ENCODE data around the gene ABCA2. TPM values are rescaled to one million over a fixed set of nuclear protein-coding genes. Genes with fewer than 3 reads are reported as not detected.
A peak's percentile ranks its signal among the peaks of the same experiment; 100 is the strongest.

The ABCA2 gene
- total RNA-seq, 1 donor from 2014 or later: 45.0 TPM

DNA sequence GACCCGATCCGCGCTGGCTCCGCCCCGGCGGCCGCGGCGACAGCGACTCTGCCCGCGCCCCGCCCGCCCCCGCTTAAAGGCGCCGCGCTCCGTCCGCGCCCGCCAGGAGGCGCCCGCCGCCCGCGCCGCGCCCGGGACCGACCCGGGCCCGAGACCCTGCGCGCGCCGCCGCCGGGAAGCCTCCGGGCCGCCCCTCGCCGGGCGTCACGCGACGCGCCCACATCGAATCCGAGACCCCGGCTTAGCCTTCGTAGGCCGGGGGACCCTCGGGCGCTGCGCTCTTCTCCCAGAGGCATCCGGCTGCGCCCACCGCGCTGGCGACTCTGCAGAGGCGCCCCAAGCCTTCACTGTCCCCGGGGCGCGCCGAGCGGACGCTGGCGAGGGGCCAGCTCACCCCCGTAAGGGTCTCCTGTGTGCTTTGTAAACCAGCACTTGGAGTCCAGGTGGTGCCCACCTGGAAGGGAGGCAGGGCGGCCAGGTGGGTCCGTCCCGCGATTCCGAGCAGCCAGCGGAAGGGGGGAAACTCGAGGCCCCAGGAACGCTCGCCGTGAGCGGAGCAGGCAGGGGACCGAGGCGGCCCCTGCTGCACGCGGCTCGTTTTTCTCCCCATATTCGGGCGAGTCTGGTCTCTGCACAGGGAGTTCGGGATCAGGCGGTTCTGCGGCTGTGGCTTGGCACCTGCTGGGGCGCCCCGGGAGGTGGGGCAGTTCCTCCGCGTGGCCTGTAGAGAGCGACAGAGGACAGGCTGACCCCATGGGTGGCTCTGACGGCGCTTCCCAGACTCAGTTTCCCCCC is 423 bp upstream of the ABCA2 start:
- intact Hi-C loops (cut with DNase I): no loop called here
- H3K4me3 ChIP-seq: peak overlapping the region; percentile 68
- TF ChIP-seq, protein P1, sequence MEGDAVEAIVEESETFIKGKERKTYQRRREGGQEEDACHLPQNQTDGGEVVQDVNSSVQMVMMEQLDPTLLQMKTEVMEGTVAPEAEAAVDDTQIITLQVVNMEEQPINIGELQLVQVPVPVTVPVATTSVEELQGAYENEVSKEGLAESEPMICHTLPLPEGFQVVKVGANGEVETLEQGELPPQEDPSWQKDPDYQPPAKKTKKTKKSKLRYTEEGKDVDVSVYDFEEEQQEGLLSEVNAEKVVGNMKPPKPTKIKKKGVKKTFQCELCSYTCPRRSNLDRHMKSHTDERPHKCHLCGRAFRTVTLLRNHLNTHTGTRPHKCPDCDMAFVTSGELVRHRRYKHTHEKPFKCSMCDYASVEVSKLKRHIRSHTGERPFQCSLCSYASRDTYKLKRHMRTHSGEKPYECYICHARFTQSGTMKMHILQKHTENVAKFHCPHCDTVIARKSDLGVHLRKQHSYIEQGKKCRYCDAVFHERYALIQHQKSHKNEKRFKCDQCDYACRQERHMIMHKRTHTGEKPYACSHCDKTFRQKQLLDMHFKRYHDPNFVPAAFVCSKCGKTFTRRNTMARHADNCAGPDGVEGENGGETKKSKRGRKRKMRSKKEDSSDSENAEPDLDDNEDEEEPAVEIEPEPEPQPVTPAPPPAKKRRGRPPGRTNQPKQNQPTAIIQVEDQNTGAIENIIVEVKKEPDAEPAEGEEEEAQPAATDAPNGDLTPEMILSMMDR (IDR thresholded peaks at IDR 0.05): peak; percentile 7
- H3K36me3 ChIP-seq: no peaks in the 10 kb centered on the region
- peak; percentile 55 to 68 for ATAC-seq
- no peaks in the 10 kb centered on the region for H3K27me3 ChIP-seq (ENCODE audit: low read depth)
- H3K4me1 ChIP-seq: peaks cover 62% of the 10 kb centered on the region
- H3K27ac ChIP-seq: peak overlapping the region; percentile 44
- peak; percentile 82 for DNase-seq
- H3K9me3 ChIP-seq: no peaks in the 10 kb centered on the region

- intact Hi-C loops (cut with DNase I): no loop called here
- Histone ChIP-seq H3K9me3 (no peaks in the 10 kb centered on the region), H3K4me1 (peaks cover 52% of the 10 kb centered on the region), H3K4me3 (peak overlapping the region; percentile 59), H3K27me3 (ENCODE audit: low read depth) (no peaks in the 10 kb centered on the region), H3K36me3 (no peaks in the 10 kb centered on the region), H3K27ac (peak overlapping the region; percentile 64)
- DNase-seq (no peak), ATAC-seq (no peak)
- TF ChIP-seq, protein P1 (IDR thresholded peaks at IDR 0.05): no peak
These were observed 1.2 kb downstream of the ABCA2 start for GRCh38 chr9:137026828-137027227.

GRCh38 chr9:137026384-137026783 is 1.7 kb downstream of the ABCA2 start:
- no peaks in the 10 kb centered on the region for H3K9me3 ChIP-seq
- peaks cover 50% of the 10 kb centered on the region for H3K4me1 ChIP-seq
- TF ChIP-seq, protein P1 (IDR thresholded peaks at IDR 0.05): no peak
- H3K27me3 ChIP-seq (ENCODE audit: low read depth): no peaks in the 10 kb centered on the region
- DNase-seq: no peak
- no peaks in the 10 kb centered on the region for H3K36me3 ChIP-seq
- no peak overlapping the region for H3K4me3 ChIP-seq
- intact Hi-C loops (cut with DNase I): no loop called here
- no peak overlapping the region for H3K27ac ChIP-seq
- no peak for ATAC-seq

- H3K4me3 ChIP-seq: no peak overlapping the region
- intact Hi-C loops (cut with DNase I): no loop called here
- H3K4me1 ChIP-seq: peaks cover 42% of the 10 kb centered on the region
- H3K36me3 ChIP-seq: peaks cover 3% of the 10 kb centered on the region
- no peak overlapping the region for H3K27ac ChIP-seq
- TF ChIP-seq, protein P1 (IDR thresholded peaks at IDR 0.05): no peak
- ATAC-seq: no peak
- no peak for DNase-seq
- H3K9me3 ChIP-seq: no peaks in the 10 kb centered on the region
- H3K27me3 ChIP-seq (ENCODE audit: low read depth): no peaks in the 10 kb centered on the region
These were observed 2.5 kb downstream of the ABCA2 start for GRCh38 chr9:137025517-137025966.

DNA sequence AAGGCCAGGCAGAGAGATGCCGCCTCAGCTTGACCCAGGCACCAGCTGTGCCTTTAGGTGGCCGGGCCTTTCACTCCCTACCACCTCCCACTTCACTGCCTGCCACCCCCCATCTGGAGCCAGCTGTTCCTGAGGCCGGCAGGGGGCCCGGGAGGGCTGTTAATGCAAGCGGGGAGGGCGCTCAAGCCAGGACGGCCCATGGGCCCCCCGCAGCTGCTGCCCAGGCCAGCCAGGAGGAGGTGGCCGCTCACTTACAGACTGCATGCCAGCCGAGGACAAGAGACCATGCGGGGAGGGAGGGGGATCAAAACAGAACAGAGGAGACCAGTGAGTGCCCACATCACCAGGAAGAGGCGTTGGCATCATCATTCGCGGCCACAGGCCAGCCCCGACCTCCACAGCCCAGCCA is 4.5 kb downstream of the ABCA2 start:
- intact Hi-C loops (cut with DNase I): no loop called here
- Histone ChIP-seq H3K4me3 (no peak overlapping the region), H3K4me1 (peaks cover 22% of the 10 kb centered on the region), H3K27me3 (ENCODE audit: low read depth) (no peaks in the 10 kb centered on the region), H3K36me3 (peaks cover 3% of the 10 kb centered on the region), H3K9me3 (no peaks in the 10 kb centered on the region), H3K27ac (no peak overlapping the region)
- ATAC-seq (no peak), DNase-seq (no peak)
- TF ChIP-seq, protein P1 (IDR thresholded peaks at IDR 0.05): no peak

Data from lower lobe of right lung (tissue), 2 donors.